Lower leg skin (tissue), 4 donors: ENCODE results near the gene SLC39A11. TPM values are rescaled to one million over a fixed set of nuclear protein-coding genes. Genes with fewer than 3 reads are reported as not detected.

Source experiments
- DNase-seq, 2 donors: peaks; one replicate each; pipeline ENCODE4 v3.0.0-alpha.2; 2019; ENCODE audit warnings: low spot score in 2 of 2
- H3K4me3 ChIP-seq: fragments of 200-600 bp; sonication (generic); 2 replicates; pipeline ENCODE4 v1.5.1; 2017; ENCODE audit warnings: mild to moderate bottlenecking, low read depth; ENCODE audit not compliant: poor library complexity, severe bottlenecking
- CTCF ChIP-seq, 3 donors: fragments of 450-650 bp; IDR thresholded peaks; one replicate each; pipeline ENCODE4 v1.5.1; 2016; ENCODE audit warnings: antibody characterized with exemption in 3 of 3, mild to moderate bottlenecking in 3 of 3, moderate library complexity in 2 of 3
- POLR2A ChIP-seq, 2 donors: fragments of 450-650 bp; IDR thresholded peaks; one replicate each; pipeline ENCODE4 v1.6.1; 2016 to 2017; ENCODE audit warnings: antibody characterized with exemption in 2 of 2, mild to moderate bottlenecking in 1 of 2, moderate library complexity in 1 of 2
- WGBS, 2 donors: methylation state at CpG; one replicate each; pipeline ENCODE4 v1.1.5; 2018; 5-methylcytosine and 5-hydroxymethylcytosine counted together
- intact Hi-C: fragments of 100-400 bp; cut with DNase I; formaldehyde crosslinking; loops from one replicate; pipeline ENCODE4 v1.15.0; 2023; ENCODE audit warnings: low total_unique reads
- total RNA-seq, 4 donors: library from RNA; depleted of rRNA; stranded (reverse); fragments of >200 nt; gene quantifications; one replicate each; pipeline ENCODE4 v1.1.0, GENCODE V29; 2016

SLC39A11 gene
- total RNA-seq, 4 donors from 2014 or later = 41.6 to 59.0 (median 47.1) TPM

- intact Hi-C loops = no loop called here
- no peak overlapping the region for H3K4me3 ChIP-seq
- TF ChIP-seq POLR2A (IDR thresholded peaks at IDR 0.05) = no peak
- TF ChIP-seq CTCF (IDR thresholded peaks at IDR 0.05) = no peak
- no peak for DNase-seq
Observed at GRCh38 chr17:72651988-72652387, 440.5 kb downstream of the SLC39A11 start.

- no peak for TF ChIP-seq CTCF (IDR thresholded peaks at IDR 0.05)
- no peak for DNase-seq
- intact Hi-C loops = no loop called here
- no peak overlapping the region for H3K4me3 ChIP-seq
- 91 to 96% methylated on average over 7 to 11 of the region's 11 CpGs for WGBS, 2 donors
Observed at GRCh38 chr17:72648702-72649101, 443.8 kb downstream of the SLC39A11 start.

- H3K4me3 ChIP-seq = no peak overlapping the region
- WGBS, 2 donors = 80 to 85% methylated on average over 2 of the region's 2 CpGs
- DNase-seq = no peak
- intact Hi-C loops = no loop called here
- no peak for TF ChIP-seq POLR2A (IDR thresholded peaks at IDR 0.05)
- TF ChIP-seq CTCF (IDR thresholded peaks at IDR 0.05) = no peak
Observed at GRCh38 chr17:72646176-72646575, 446.3 kb downstream of the SLC39A11 start.

- WGBS, 2 donors = 80 to 89% methylated on average over 4 of the region's 4 CpGs
- no peak overlapping the region for H3K4me3 ChIP-seq
- TF ChIP-seq CTCF (IDR thresholded peaks at IDR 0.05) (no peak), POLR2A (IDR thresholded peaks at IDR 0.05) (no peak)
- no peak for DNase-seq
- intact Hi-C loops = no loop called here
Observed at GRCh38 chr17:72644492-72644891, 448.0 kb downstream of the SLC39A11 start.

- 92% methylated on average over 4 of the region's 4 CpGs for WGBS, 2 donors
- intact Hi-C loops = no loop called here
Observed at GRCh38 chr17:72643575-72644216, 448.8 kb downstream of the SLC39A11 start.

More at GRCh38 chr17:72643575-72644216, 448.8 kb downstream of the SLC39A11 start:
- TF ChIP-seq CTCF (IDR thresholded peaks at IDR 0.05) = no peak
- DNase-seq = no peak
- no peak overlapping the region for H3K4me3 ChIP-seq
